HG03565 (cell line): Measurements from ENCODE around the gene PPP2CA.
"Not testable (repeated sequence)": the region's sequence is repeated elsewhere in the genome, so short reads cannot be mapped to it uniquely, and the experiment has no call there.

ENCODE experiments used
- ATAC-seq: cut with Tn5 transposase; IDR thresholded peaks from one replicate; pipeline ENCODE4 v1.9.1; 2021; ENCODE audit warnings: mild to moderate bottlenecking, moderate library complexity; ENCODE audit not compliant: unreplicated experiment

PPP2CA gene

GRCh38 chr5:134225780-134226440, at the start of gene PPP2CA:
Gene PPP2CA (minus strand): TSS chr5:134226073. CDS start chr5:134225861, 212 bp downstream.
- ATAC-seq: peak; percentile 69

DNA sequence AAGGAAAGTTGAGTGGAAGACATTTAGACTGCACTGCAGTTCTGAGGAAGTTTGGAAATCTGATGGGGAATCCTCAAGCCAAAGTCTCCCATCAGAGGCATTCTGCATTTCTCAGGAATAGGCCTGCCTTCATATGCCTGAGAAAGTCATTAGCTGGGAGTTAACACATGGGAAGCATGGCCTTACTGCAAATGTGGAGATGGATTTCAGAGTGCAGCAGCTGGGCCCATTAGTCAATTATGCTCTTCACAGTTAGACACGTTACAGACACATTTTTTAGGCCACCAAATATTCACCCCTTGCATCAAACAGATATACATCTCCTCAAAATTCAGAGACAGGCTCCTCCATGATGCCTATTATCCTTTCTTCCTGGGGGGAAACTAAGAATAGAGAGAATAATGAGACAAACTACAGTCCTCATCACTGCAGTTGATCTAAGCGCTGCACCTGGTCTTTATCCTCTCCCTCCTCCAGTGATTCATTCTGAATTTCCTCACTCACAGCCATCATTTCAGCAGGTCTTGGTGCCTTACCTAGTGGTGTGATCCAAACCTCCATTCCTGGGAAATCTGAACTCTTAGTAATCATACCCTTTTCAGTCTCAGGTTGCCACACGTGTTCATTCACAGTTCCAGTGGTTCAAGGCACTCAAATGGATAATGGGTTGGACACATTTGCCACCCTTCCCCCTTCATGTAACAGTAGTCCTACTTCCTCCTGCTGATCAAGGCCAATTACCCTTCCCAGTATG, 47.9 kb upstream of the PPP2CA start:
- ATAC-seq: no peak

DNA sequence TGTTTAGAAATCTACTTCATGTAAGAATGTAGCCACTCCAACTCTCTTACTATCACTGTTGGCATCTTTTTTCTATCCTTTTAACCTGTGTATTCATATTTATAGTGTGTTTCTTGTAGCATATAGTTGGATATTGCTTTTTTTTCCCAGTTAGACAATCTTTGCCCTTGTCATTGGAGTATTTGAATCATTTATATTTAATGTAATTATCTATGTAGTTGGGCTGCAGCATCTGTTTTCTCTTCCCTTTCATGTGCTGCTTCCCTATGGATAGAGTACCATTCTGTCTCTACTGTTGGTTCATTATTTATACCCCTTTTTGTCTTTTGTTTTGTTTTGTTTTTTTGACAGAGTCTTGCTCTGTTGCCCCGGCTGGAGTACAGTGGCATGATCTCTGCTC, 45.2 kb upstream of the PPP2CA start:
- ATAC-seq: no peak

DNA sequence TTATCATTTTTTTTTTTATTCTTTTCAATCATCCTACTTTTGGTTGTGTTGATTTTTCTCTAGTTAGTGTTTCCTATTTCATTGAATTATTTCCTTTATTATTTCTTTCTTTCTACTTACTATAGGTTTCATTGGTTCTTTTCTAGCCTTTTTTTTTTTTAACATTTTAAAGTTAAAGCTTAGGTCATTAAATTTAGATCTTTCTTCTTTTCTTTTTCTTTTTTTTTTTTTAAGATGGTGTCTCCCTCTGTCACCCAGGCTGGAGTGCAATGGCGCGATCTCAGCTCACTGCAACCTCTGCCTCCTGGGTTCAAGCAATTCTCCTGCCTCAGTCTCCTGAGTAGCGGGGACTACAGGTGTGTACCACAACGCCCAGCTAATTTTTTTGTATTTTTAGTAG, 43.0 kb upstream of the PPP2CA start:
- ATAC-seq: no peak

GRCh38 chr5:134268019-134268601, 42.2 kb upstream of the PPP2CA start:
- no peak for ATAC-seq

- no peak for ATAC-seq
These were observed 41.6 kb upstream of the PPP2CA start for GRCh38 chr5:134267366-134268018.

DNA sequence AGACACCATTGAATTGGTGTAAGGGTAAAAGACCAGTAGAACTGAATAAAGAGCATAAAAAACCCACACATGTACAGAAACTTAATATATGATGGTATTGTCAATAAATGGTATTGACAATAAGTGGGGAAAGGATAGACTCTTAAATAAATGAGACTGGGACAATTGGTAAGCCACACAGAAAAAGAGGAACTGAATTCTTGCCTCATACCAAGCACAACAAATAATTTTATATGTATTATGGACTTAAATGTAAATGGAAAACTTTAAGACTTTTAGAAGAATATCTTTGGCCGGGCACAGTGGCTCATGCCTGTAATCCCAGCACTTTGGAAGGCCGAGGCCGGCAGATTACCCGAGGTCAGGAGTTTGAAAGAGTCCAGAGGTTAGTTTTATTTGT, 37.9 kb upstream of the PPP2CA start:
- ATAC-seq: no peak

GRCh38 chr5:134262629-134263028, 36.8 kb upstream of the PPP2CA start:
- ATAC-seq: not testable (repeated sequence)

DNA sequence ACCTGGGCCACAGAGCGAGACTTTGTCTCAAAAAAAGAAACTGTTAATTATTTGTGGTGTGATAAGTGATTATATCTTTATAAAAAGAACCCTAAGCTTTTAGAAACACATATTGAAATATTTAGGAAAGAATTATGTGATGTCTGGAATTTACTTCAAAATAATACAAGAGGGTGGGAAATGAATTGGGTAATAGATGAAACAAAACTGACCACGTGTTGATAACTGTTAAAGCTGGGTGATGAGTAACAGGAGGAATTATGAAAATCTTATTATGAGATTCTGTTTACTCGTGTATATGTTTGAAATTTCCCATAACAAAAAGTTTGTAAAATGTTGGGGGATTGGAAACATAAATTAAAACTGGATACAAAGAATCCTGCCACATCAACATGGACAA, 33.0 kb upstream of the PPP2CA start:
- no peak for ATAC-seq

GRCh38 chr5:134257176-134257575, 31.3 kb upstream of the PPP2CA start:
- no peak for ATAC-seq

- ATAC-seq: no peak
These were observed 29.7 kb upstream of the PPP2CA start for GRCh38 chr5:134255418-134256150.

DNA sequence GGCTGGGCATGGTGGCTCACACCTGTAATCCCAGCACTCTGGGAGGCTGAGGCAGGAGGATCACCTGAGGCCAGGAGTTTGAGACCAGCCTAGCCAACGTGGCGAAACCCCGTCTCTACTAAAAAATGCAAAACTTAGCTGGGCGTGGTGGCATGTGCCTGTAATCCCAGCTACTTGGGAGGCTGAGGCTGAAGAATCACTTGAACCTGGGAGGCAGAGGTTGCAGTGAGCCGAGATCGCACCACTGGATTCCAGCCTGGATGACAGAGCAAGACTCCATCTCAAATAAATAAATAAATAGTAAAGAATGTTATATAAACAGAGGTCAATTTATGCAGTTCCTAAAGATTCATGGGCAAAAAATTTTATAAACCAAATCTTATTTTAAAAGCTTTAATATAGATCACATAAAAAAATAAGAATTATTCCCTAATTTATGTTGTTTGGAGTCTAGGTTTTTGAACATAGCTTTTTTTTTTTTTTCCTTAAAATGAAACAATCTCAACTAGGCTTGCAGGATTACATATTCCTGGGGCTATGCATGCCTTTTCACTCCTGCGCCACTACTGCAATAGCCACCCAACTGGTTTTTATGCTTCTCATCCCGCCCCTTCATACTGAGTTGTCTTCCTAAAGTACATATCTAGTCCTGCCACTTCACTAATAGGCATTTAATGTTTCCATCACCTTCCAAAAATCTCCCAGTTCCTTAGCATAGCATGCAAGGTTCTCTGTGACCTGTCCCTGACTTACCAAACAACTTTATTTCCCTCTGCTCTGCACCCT, 27.7 kb upstream of the PPP2CA start:
- not testable (repeated sequence) for ATAC-seq

GRCh38 chr5:134252671-134253070, 26.8 kb upstream of the PPP2CA start:
- ATAC-seq: no peak

- ATAC-seq: no peak
These were observed 25.1 kb upstream of the PPP2CA start for GRCh38 chr5:134250949-134251348.

GRCh38 chr5:134249469-134250379, 23.9 kb upstream of the PPP2CA start:
- no peak for ATAC-seq

- no peak for ATAC-seq
These were observed 22.4 kb upstream of the PPP2CA start for GRCh38 chr5:134248256-134248655.

GRCh38 chr5:134247428-134248224, 21.8 kb upstream of the PPP2CA start:
- no peak for ATAC-seq

DNA sequence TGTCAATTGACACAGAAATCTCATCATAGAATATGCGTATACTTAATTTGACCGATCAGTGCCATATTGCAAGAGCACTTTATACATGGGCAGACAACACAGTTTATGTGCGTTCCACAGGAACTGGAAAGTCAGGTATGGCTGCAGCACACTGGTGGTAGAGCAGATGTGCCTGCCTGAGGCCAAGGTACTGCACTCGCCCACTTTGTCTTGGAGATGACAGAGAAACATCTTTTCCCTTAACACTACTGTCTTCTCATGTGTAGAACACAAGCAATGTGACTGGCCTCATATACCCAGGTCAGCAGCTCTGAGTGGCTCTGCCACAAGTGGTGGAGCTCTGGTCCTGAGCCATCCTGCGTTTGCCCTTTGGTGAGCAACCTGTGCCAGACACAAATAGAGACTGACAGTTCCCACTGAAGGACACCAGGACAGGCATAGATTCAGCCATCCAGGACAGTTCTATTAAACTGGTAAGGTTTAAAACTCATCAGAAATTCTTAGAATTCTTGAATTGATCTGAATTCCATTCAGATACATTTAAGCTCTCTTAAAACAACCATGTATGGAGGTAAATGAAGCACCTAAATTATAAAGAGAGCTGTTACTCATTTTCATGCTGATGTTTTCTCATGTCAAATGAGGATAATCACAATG, 21.0 kb upstream of the PPP2CA start:
- no peak for ATAC-seq
